IMR-90 (cell line): ENCODE results near the gene TBC1D1. TPM values are rescaled to one million over a fixed set of nuclear protein-coding genes. Genes with fewer than 3 reads are reported as not detected.

Experiments used
- ATAC-seq: fragments of 200-7000 bp; cut with Tn5 transposase; 2 replicates; pipeline ENCODE4 v1.9.1; 2020; ENCODE audit warnings: low read depth, mild to moderate bottlenecking, moderate library complexity
- BruUV-seq: library from RNA; stranded (reverse); fragments of 400-500 nt; replicated peaks from 2 replicates; lab custom pipeline; 2021; lab: Mats Ljungman, UMichigan
- CTCF ChIA-PET: fragments of 300-600 bp; formaldehyde crosslinking; extraction: SDS; loops from one replicate; lab custom pipeline; 2021; ENCODE audit warnings: antibody characterized with exemption; lab: Yijun Ruan, JAX
- POLR2A ChIA-PET: fragments of 300-600 bp; sonication (Branson Sonifier 250); formaldehyde crosslinking; loops from one replicate; lab custom pipeline; 2022; ENCODE audit warnings: antibody characterized with exemption; ENCODE audit not compliant: unreplicated experiment; lab: Charles Lee
- DNase-seq: peaks from one replicate; pipeline ENCODE4 v3.0.0; 2013
- H2AFZ ChIP-seq: replicated peaks from 2 replicates; pipeline ENCODE3; 2013; ENCODE audit warnings: low read length, mild to moderate bottlenecking; ENCODE audit not compliant: poor library complexity
- H2AK5ac ChIP-seq: 2 replicates; pipeline ENCODE4 v1.6.1; 2013; ENCODE audit warnings: low read depth, low read length, inconsistent platforms
- H2AK9ac ChIP-seq: replicated peaks from 2 replicates; pipeline ENCODE3; 2013; ENCODE audit warnings: mild to moderate bottlenecking, low read depth, low read length, moderate library complexity; ENCODE audit not compliant: poor library complexity
- H2BK120ac ChIP-seq: 2 replicates; pipeline ENCODE4 v1.6.1; 2013; ENCODE audit warnings: low read depth, low read length, inconsistent platforms
- H2BK15ac ChIP-seq: 3 replicates; pipeline ENCODE4 v1.6.1; 2013; ENCODE audit warnings: low read depth, low read length, inconsistent platforms
- H2BK20ac ChIP-seq: 2 replicates; pipeline ENCODE4 v1.6.1; 2013; ENCODE audit warnings: low read depth, mild to moderate bottlenecking, inconsistent platforms, low read length, moderate library complexity
- H2BK5ac ChIP-seq: 2 replicates; pipeline ENCODE4 v1.6.1; 2013; ENCODE audit warnings: mild to moderate bottlenecking, low read depth, low read length, inconsistent platforms; ENCODE audit not compliant: poor library complexity, severe bottlenecking
- H3K14ac ChIP-seq: replicated peaks from 2 replicates; pipeline ENCODE4 v1.6.1; 2013; ENCODE audit warnings: low read depth, low read length, inconsistent platforms
- H3K18ac ChIP-seq: 2 replicates; pipeline ENCODE4 v1.6.1; 2013; ENCODE audit warnings: low read depth, low read length, control low read depth
- H3K23ac ChIP-seq: 2 replicates; pipeline ENCODE4 v1.6.1; 2013; ENCODE audit warnings: low read depth, low read length, inconsistent platforms
- H3K27ac ChIP-seq: 2 replicates; pipeline ENCODE4 v1.5.1; 2013; ENCODE audit warnings: mild to moderate bottlenecking, control low read depth, low read length; ENCODE audit not compliant: insufficient read depth
- H3K27me3 ChIP-seq: 2 replicates; pipeline ENCODE4 v1.6.1; 2013; ENCODE audit warnings: low read length; ENCODE audit not compliant: control insufficient read depth, insufficient read depth
- H3K36me3 ChIP-seq: 2 replicates; pipeline ENCODE4 v1.6.1; 2013; ENCODE audit warnings: low read length, mixed read lengths; ENCODE audit not compliant: control insufficient read depth, insufficient read depth
- H3K4ac ChIP-seq: 2 replicates; pipeline ENCODE4 v1.6.1; 2013; ENCODE audit warnings: low read depth, low read length, inconsistent platforms
- H3K4me1 ChIP-seq: 2 replicates; pipeline ENCODE4 v1.6.1; 2013; ENCODE audit warnings: low read length, mixed read lengths; ENCODE audit not compliant: control insufficient read depth, insufficient read depth
- H3K4me2 ChIP-seq: 2 replicates; pipeline ENCODE4 v1.6.1; 2013; ENCODE audit warnings: low read depth, mild to moderate bottlenecking, control low read depth, low read length, moderate library complexity
- H3K4me3 ChIP-seq: 2 replicates; pipeline ENCODE4 v1.5.1; 2013; ENCODE audit warnings: low read depth, mild to moderate bottlenecking, control low read depth, low read length, moderate library complexity; ENCODE audit not compliant: insufficient read depth
- H3K56ac ChIP-seq: 2 replicates; pipeline ENCODE4 v1.6.1; 2013; ENCODE audit warnings: low read length, inconsistent platforms; ENCODE audit not compliant: insufficient read depth; ENCODE audit errors: extremely low read depth
- H3K79me1 ChIP-seq, 2 experiments: 2 replicates each; pipeline ENCODE4 v1.6.1; 2013; ENCODE audit warnings: low read length in 2 of 2, inconsistent platforms in 1 of 2, low read depth in 1 of 2
- H3K9ac ChIP-seq: 2 replicates; pipeline ENCODE4 v1.6.1; 2013; ENCODE audit warnings: low read depth, low read length, control low read depth
- H3K9me1 ChIP-seq: 2 replicates; pipeline ENCODE4 v1.6.1; 2013; ENCODE audit warnings: low read length, inconsistent platforms; ENCODE audit not compliant: insufficient read depth
- H3K9me3 ChIP-seq: 2 replicates; pipeline ENCODE4 v1.6.1; 2013; ENCODE audit warnings: low read length; ENCODE audit not compliant: control insufficient read depth, insufficient read depth
- H4K20me1 ChIP-seq: 2 replicates; pipeline ENCODE4 v1.6.1; 2013; ENCODE audit warnings: low read length, inconsistent platforms; ENCODE audit not compliant: insufficient read depth
- H4K5ac ChIP-seq: 2 replicates; pipeline ENCODE4 v1.6.1; 2013; ENCODE audit warnings: mild to moderate bottlenecking, low read depth, low read length, control low read depth
- H4K8ac ChIP-seq, 2 experiments: 2 replicates each; pipeline ENCODE4 v1.6.1; 2013; ENCODE audit warnings: low read depth in 2 of 2, low read length in 2 of 2, control low read depth in 1 of 2, inconsistent platforms in 1 of 2
- H4K91ac ChIP-seq: 2 replicates; pipeline ENCODE4 v1.6.1; 2013; ENCODE audit warnings: low read depth, low read length, inconsistent platforms; ENCODE audit not compliant: insufficient read depth
- BHLHE40 ChIP-seq: fragments of 150-350 bp; IDR thresholded peaks from 2 replicates; pipeline ENCODE4 v1.6.1; 2016; ENCODE audit warnings: mild to moderate bottlenecking, low read depth, low read length
- CEBPB ChIP-seq: IDR thresholded peaks from 2 replicates; pipeline ENCODE4 v1.6.1; 2012; ENCODE audit warnings: low read depth, low read length, improper control_type of control experiment
- ELK1 ChIP-seq: fragments of 150-350 bp; IDR thresholded peaks from 2 replicates; pipeline ENCODE4 v1.6.1; 2016; ENCODE audit warnings: low read depth, mild to moderate bottlenecking, low read length, moderate library complexity, borderline replicate concordance
- MAFK ChIP-seq: IDR thresholded peaks from 2 replicates; pipeline ENCODE4 v1.6.1; 2012; ENCODE audit warnings: low read depth, low read length, improper control_type of control experiment
- MAZ ChIP-seq: IDR thresholded peaks from 2 replicates; pipeline ENCODE4 v1.6.1; 2012; ENCODE audit warnings: low read depth, mild to moderate bottlenecking, low read length, improper control_type of control experiment, moderate library complexity, borderline replicate concordance
- MXI1 ChIP-seq: IDR thresholded peaks from 2 replicates; pipeline ENCODE4 v1.6.1; 2012; ENCODE audit warnings: low read depth, mild to moderate bottlenecking, low read length, moderate library complexity, borderline replicate concordance
- NFE2L2 ChIP-seq: fragments of 150-350 bp; IDR thresholded peaks from 2 replicates; pipeline ENCODE4 v1.6.1; 2016; ENCODE audit warnings: low read depth, mild to moderate bottlenecking, low read length
- RAD21 ChIP-seq: IDR thresholded peaks from 2 replicates; pipeline ENCODE4 v1.6.1; 2012; ENCODE audit warnings: low read length, improper control_type of control experiment
- RCOR1 ChIP-seq: IDR thresholded peaks from 2 replicates; pipeline ENCODE4 v1.6.1; 2012; ENCODE audit warnings: mild to moderate bottlenecking, low read length, improper control_type of control experiment; ENCODE audit not compliant: insufficient replicate concordance
- RFX5 ChIP-seq: IDR thresholded peaks from 2 replicates; pipeline ENCODE4 v1.8.0; 2012; ENCODE audit warnings: low read depth, mild to moderate bottlenecking, low read length, moderate library complexity
- SMC3 ChIP-seq: fragments of 150-350 bp; IDR thresholded peaks from 2 replicates; pipeline ENCODE4 v1.6.1; 2016; ENCODE audit warnings: low read depth, mild to moderate bottlenecking, antibody characterized with exemption, low read length, moderate library complexity
- USF2 ChIP-seq: fragments of 150-350 bp; IDR thresholded peaks from 2 replicates; pipeline ENCODE4 v1.6.1; 2017; ENCODE audit warnings: mild to moderate bottlenecking, antibody characterized with exemption, low read length, low read depth
- WGBS, 2 experiments: methylation state at CpG; one replicate each; pipeline versions ENCODE4 v1.1.5 to v1.1.7; 2013; ENCODE audit warnings: missing lambda C conversion rate in 2 of 2; ENCODE audit not compliant: insufficient read length in 1 of 2; ENCODE audit errors: extremely low coverage in 2 of 2; 5-methylcytosine and 5-hydroxymethylcytosine counted together
- dilution Hi-C: fragments of 300-500 bp; cut with HindIII; formaldehyde crosslinking; loops from one replicate; pipeline ENCODE4 v1.14.3; 2018; ENCODE audit warnings: low sequenced_read_pairs; ENCODE audit not compliant: unreplicated experiment
- in situ Hi-C: fragments of 300-500 bp; cut with MboI; formaldehyde crosslinking; loops from 3 replicates; pipeline ENCODE4 v1.14.3; 2019; ENCODE audit warnings: low sequenced_read_pairs, inconsistent platforms, mixed read lengths
- intact Hi-C: fragments of 100-400 bp; cut with micrococcal nuclease; formaldehyde crosslinking; loops from 2 replicates; pipeline ENCODE4 v1.10.0; 2022
- polyA plus RNA-seq, 3 experiments: library from polyadenylated mRNA; depleted of rRNA; stranded (reverse); fragments of >200 nt; gene quantifications; 2 replicates each; pipeline ENCODE4 v1.2.3, GENCODE V29; 2012; ENCODE audit warnings: low replicate concordance in 1 of 3
- total RNA-seq: library from RNA; depleted of rRNA; stranded (reverse); fragments of >200 nt; gene quantifications from 2 replicates; pipeline ENCODE4 v1.2.3, GENCODE V29; 2012

TBC1D1 gene
- total and polyA plus RNA-seq, 2 of the 4 experiments (the other 2 are of a cell fraction): 42.4 to 104 TPM

- in situ Hi-C loops: no loop called here
- no peak overlapping the region for H3K4me2 ChIP-seq
- H3K9me1 ChIP-seq: peaks cover 30% of the 10 kb centered on the region
- DNase-seq (no peak), ATAC-seq (no peak)
- H3K4ac ChIP-seq: peak overlapping the region; percentile 82
- peak overlapping the region; percentile 62; the same call in 1 of the 2 replicates for H3K18ac ChIP-seq
- H3K4me1 ChIP-seq: peaks cover 33% of the 10 kb centered on the region
- H2BK120ac ChIP-seq: peak overlapping the region; percentile 70
- H3K9me3 ChIP-seq: no peaks in the 10 kb centered on the region
- intact Hi-C loops: loop anchor here (5.0 kb wide), 1 partner anchor 52 kb away; no protein-coding TSS in a partner anchor
- H3K14ac ChIP-seq: peak overlapping the region; percentile 34
- H3K79me1 ChIP-seq: peaks cover 17 to 47% of the 10 kb centered on the region in 2 experiments; a peak in 3 of 4 replicates
- dilution Hi-C loops: no loop called here
- peak overlapping the region; percentile 75 for H2BK15ac ChIP-seq
- no peak overlapping the region for H3K56ac ChIP-seq
- TF ChIP-seq MXI1: no peak
- no peak for TF ChIP-seq RFX5
- no peak for TF ChIP-seq NFE2L2
- TF ChIP-seq CEBPB: no peak
- TF ChIP-seq RCOR1: no peak
- no peak for TF ChIP-seq BHLHE40
- no peak for TF ChIP-seq ELK1
- TF ChIP-seq USF2: no peak
- no peak for TF ChIP-seq MAFK
- no peak for TF ChIP-seq SMC3
- no peak for TF ChIP-seq MAZ
- no peak for TF ChIP-seq RAD21
- no peaks in the 10 kb centered on the region for H3K27me3 ChIP-seq
- ChIA-PET POLR2A (no interaction called here), CTCF (no interaction called here)
- H2AFZ ChIP-seq: no peak overlapping the region
- peak overlapping the region; percentile 86 for H4K91ac ChIP-seq
- H3K27ac ChIP-seq: peak overlapping the region; percentile 34
- peak overlapping the region; percentile 60 for H2AK9ac ChIP-seq
- peak overlapping the region; percentile 75; the same call in 1 of the 2 replicates for H3K23ac ChIP-seq
- H3K36me3 ChIP-seq: no peaks in the 10 kb centered on the region; the same call in 1 of the 2 replicates
- H2AK5ac ChIP-seq: peak overlapping the region; percentile 96
- H4K8ac ChIP-seq: peak overlapping the region; percentile 62 to 68; a peak in 3 of 4 replicates
- peak overlapping the region; percentile 44 for H2BK5ac ChIP-seq
- no TSS peak for BruUV-seq
- no peak overlapping the region for H3K4me3 ChIP-seq
- peak overlapping the region; percentile 89 for H2BK20ac ChIP-seq
- no peaks in the 10 kb centered on the region for H4K20me1 ChIP-seq
- H4K5ac ChIP-seq: peak overlapping the region; percentile 82
- WGBS, 2 experiments: 90% methylated on average over 4 of the region's 14 CpGs; no CpG with 5 or more reads in 1 of the 2 experiments
- no peak overlapping the region for H3K9ac ChIP-seq
Observed at GRCh38 chr4:38080061-38080974, 189.4 kb downstream of the TBC1D1 start.
